K562 (cell line): ENCODE measurements around the gene LIX1. TPM values are rescaled to one million over a fixed set of nuclear protein-coding genes. Genes with fewer than 3 reads are reported as not detected.

Experiments
- ATAC-seq: fragments of 200-7000 bp; cut with Tn5 transposase; 3 replicates; pipeline ENCODE4 v1.9.1; 2020; ENCODE audit warnings: moderate library complexity
- BruUV-seq: library from RNA; stranded (reverse); fragments of 400-500 nt; replicated peaks from 2 replicates; lab custom pipeline; 2021; lab: Mats Ljungman, UMichigan
- CTCF ChIA-PET: fragments of 300-600 bp; formaldehyde crosslinking; extraction: SDS; loops from one replicate; lab custom pipeline; 2021; ENCODE audit warnings: low intra/inter-chr PET ratio; lab: Yijun Ruan, JAX
- POLR2A ChIA-PET: fragments of 300-600, 350-650 bp; sonication (Branson Sonifier 250); formaldehyde crosslinking; extraction: SDS; loops from one replicate; lab custom pipeline; 2021; ENCODE audit warnings: antibody characterized with exemption, inconsistent platforms; lab: Yijun Ruan, JAX
- DNase-seq, 4 experiments: peaks; one replicate each; pipeline versions ENCODE4 v3.0.0 to v3.0.0-alpha.2; 2011 to 2018; ENCODE audit warnings: low spot score in 3 of 4, mixed read lengths in 3 of 4; ENCODE audit errors: extremely low read depth in 1 of 4
- FAIRE-seq: peaks from 2 replicates; lab custom pipeline; 2011; peaks lifted over from hg19 to GRCh38; lab: Jason Lieb, UNC
- H2AFZ ChIP-seq: 2 replicates; pipeline ENCODE4 v1.6.0; 2011; ENCODE audit warnings: low read depth, low read length, control low read depth, inconsistent platforms
- H3K27ac ChIP-seq: fragments of 200-600 bp; 3 replicates; pipeline ENCODE4 v1.8.0; 2011; ENCODE audit warnings: low read depth, mild to moderate bottlenecking, control low read depth, inconsistent platforms, low read length, moderate library complexity, mixed read lengths; ENCODE audit errors: extremely low read depth
- H3K27me3 ChIP-seq, 2 experiments: fragments of 300-600 bp in 1 of 2; 2 replicates in 1 of 2; 3 replicates in 1 of 2; pipeline versions ENCODE4 v1.6.0 to v1.8.0; 2011; ENCODE audit warnings: inconsistent platforms in 2 of 2, low read length in 2 of 2, mild to moderate bottlenecking in 1 of 2, mixed read lengths in 1 of 2, moderate library complexity in 1 of 2; ENCODE audit not compliant: control insufficient read depth in 2 of 2, insufficient read depth in 2 of 2
- H3K36me3 ChIP-seq: fragments of 300-600 bp; 3 replicates; pipeline ENCODE4 v1.8.0; 2011; ENCODE audit warnings: mild to moderate bottlenecking, low read length, inconsistent platforms; ENCODE audit not compliant: control insufficient read depth, insufficient read depth
- H3K4me1 ChIP-seq, 2 experiments: fragments of 200-600 bp in 1 of 2; replicated peaks in 1 of 2; 2 replicates in 1 of 2; 3 replicates in 1 of 2; pipeline versions ENCODE4 v1.5.1 to v1.8.0; 2011; ENCODE audit warnings: inconsistent platforms in 2 of 2, low read length in 2 of 2, mild to moderate bottlenecking in 1 of 2, mixed read lengths in 1 of 2, moderate library complexity in 1 of 2; ENCODE audit not compliant: control insufficient read depth in 2 of 2, insufficient read depth in 2 of 2
- H3K4me2 ChIP-seq: 2 replicates; pipeline ENCODE4 v1.6.1; 2011; ENCODE audit warnings: low read length, control low read depth, inconsistent platforms, mixed read lengths; ENCODE audit not compliant: insufficient read depth
- H3K4me3 ChIP-seq: fragments of 200-600 bp; sonication (generic), shearing (Covaris generic); 2 replicates; pipeline ENCODE4 v1.5.1; 2016; ENCODE audit warnings: control low read depth, inconsistent platforms
- H3K79me2 ChIP-seq: fragments of 200-600 bp; 3 replicates; pipeline ENCODE4 v1.8.0; 2011; ENCODE audit warnings: low read length, inconsistent platforms; ENCODE audit not compliant: control insufficient read depth, insufficient read depth
- H3K9ac ChIP-seq, 2 experiments: 2 replicates each; pipeline versions ENCODE4 v1.6.0 to v1.6.1; 2011; ENCODE audit warnings: low read depth in 2 of 2, low read length in 2 of 2, control low read depth in 1 of 2, inconsistent platforms in 1 of 2, mild to moderate bottlenecking in 1 of 2, mixed read lengths in 1 of 2; ENCODE audit not compliant: insufficient read depth in 1 of 2
- H3K9me1 ChIP-seq: one replicate; pipeline ENCODE4 v1.6.0; 2011; ENCODE audit warnings: inconsistent platforms, mild to moderate bottlenecking, low read length, moderate library complexity; ENCODE audit not compliant: control insufficient read depth, insufficient read depth
- H3K9me3 ChIP-seq: replicated peaks from 2 replicates; pipeline ENCODE4 v1.5.1; 2011; ENCODE audit warnings: low read depth, low read length, inconsistent platforms; ENCODE audit not compliant: control insufficient read depth, insufficient read depth
- H4K20me1 ChIP-seq: replicated peaks from 2 replicates; pipeline ENCODE4 v1.6.1; 2011; ENCODE audit warnings: low read length, inconsistent platforms, mixed read lengths; ENCODE audit not compliant: control insufficient read depth, insufficient read depth
- ESRRA ChIP-seq: fragments of 450-650 bp; IDR thresholded peaks from 2 replicates; pipeline ENCODE4 v1.6.1; 2014; ENCODE audit warnings: low read depth, mild to moderate bottlenecking, moderate library complexity, borderline replicate concordance
- ESRRB ChIP-seq: fragments of 250-450 bp; sonication (Bioruptor Pico); IDR thresholded peaks from 2 replicates; pipeline ENCODE4 v1.5.0; 2020; ENCODE audit warnings: mild to moderate bottlenecking, moderate library complexity, borderline replicate concordance
- HSF4 ChIP-seq: fragments of 250-450 bp; sonication (Bioruptor Pico); IDR thresholded peaks from 2 replicates; pipeline ENCODE4 v2.1.2; 2022; ENCODE audit warnings: mild to moderate bottlenecking, moderate library complexity, borderline replicate concordance
- IFI16 ChIP-seq: fragments of 250-450 bp; sonication (Bioruptor Pico); IDR thresholded peaks from 2 replicates; pipeline ENCODE4 v2.1.2; 2022; ENCODE audit warnings: mild to moderate bottlenecking, inconsistent platforms
- NUFIP1 ChIP-seq: fragments of 450-650 bp; IDR thresholded peaks from 2 replicates; pipeline ENCODE4 v1.6.1; 2018; ENCODE audit not compliant: partially characterized antibody
- PML ChIP-seq: IDR thresholded peaks from 2 replicates; pipeline ENCODE4 v1.6.1; 2012; ENCODE audit warnings: low read length, inconsistent platforms
- ZNF41 ChIP-seq: fragments of 250-450 bp; sonication (Bioruptor Pico); conservative IDR thresholded peaks from 2 replicates; pipeline ENCODE4 v1.4.0; 2020; ENCODE audit warnings: mild to moderate bottlenecking
- WGBS: fragments of 100-300 bp; shearing (Covaris generic); methylation state at CpG from one replicate; pipeline ENCODE4 v1.1.6; 2016; ENCODE audit warnings: low coverage, mixed read lengths; ENCODE audit not compliant: insufficient coverage; ENCODE audit errors: missing lambda C conversion rate; 5-methylcytosine and 5-hydroxymethylcytosine counted together
- in situ Hi-C: fragments of 300-500 bp; cut with MboI; formaldehyde crosslinking; loops from 4 replicates; pipeline ENCODE4 v1.15.0; 2018; ENCODE audit warnings: inconsistent platforms, mixed read lengths
- intact Hi-C: fragments of 100-400 bp; cut with micrococcal nuclease; formaldehyde crosslinking; loops from 2 replicates; pipeline ENCODE4 v1.14.2; 2022
- polyA plus RNA-seq, 8 experiments: library from polyadenylated mRNA; depleted of rRNA in 4 of 8; stranded (reverse) in 5 of 8; unstranded in 3 of 8; fragments of >200 nt; fragmentation: Nextera tagmentation in 2 of 8; fragmentation: Illumina TruSeq in 1 of 8; extraction: Ambion mirVana in 2 of 8; extraction: Trizol in 1 of 8; gene quantifications; 2 replicates each; pipeline versions ENCODE4 v1.2.1 to v1.2.3, GENCODE V29; 2011 to 2014; ENCODE audit warnings: inconsistent platforms in 1 of 8, missing spikeins in 1 of 8
- total RNA-seq, 7 experiments: library from RNA; depleted of rRNA in 6 of 7; stranded (reverse); fragments of >200 nt in 6 of 7; fragmentation: Illumina TruSeq in 2 of 7; extraction: Trizol in 2 of 7; gene quantifications; 2 replicates each; pipeline versions ENCODE4 v1.2.1 to v1.2.3, GENCODE V29; 2011 to 2021; ENCODE audit warnings: low replicate concordance in 1 of 7
- TF ChIP-seq, protein P1 (sequence below): fragments of 200-800 bp; sonication (Bioruptor generic); IDR thresholded peaks from 2 replicates; pipeline ENCODE4 v1.6.1; 2017; ENCODE audit warnings: missing genetic modification characterization, missing compliant biosample characterization

The LIX1 gene
- total and polyA plus RNA-seq, 9 of the 15 experiments (the other 6 are each of a cell fraction or from before 2014, with no cell fraction given) = 0.01 to 0.18 TPM; not detected in 7

DNA sequence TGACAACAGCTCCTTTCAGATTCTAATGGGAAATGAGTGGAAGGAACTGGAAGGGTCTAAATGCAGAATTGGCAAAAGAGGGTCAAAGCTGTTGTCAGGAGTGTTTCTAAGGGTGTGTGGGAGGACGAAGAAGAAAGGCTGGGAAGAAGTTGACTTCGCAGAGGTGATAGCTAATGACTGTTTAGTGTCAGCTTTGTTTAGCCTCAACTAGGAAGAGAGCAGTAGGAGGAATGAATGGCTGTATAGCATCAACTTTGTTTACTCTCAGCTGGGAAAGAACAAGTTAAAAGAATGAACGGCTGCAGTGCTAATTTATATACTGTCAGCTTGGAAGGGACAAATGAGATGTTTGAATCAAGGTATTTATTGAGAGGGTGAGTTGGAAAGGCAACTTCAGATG lies 5.9 kb upstream of the LIX1 start:
- FAIRE-seq = peak; percentile 6
- intact Hi-C loops = no loop called here
- H3K36me3 ChIP-seq = no peaks in the 10 kb centered on the region
- H3K79me2 ChIP-seq = no peaks in the 10 kb centered on the region
- no peaks in the 10 kb centered on the region for H3K9me1 ChIP-seq
- H3K9ac ChIP-seq = no peak overlapping the region
- no peak for TF ChIP-seq ESRRB (CRISPR knock-in tag)
- no peak for TF ChIP-seq NUFIP1
- TF ChIP-seq PML = no peak
- no peak for TF ChIP-seq ESRRA
- no peak for TF ChIP-seq IFI16 (CRISPR knock-in tag)
- TF ChIP-seq ZNF41 = no peak
- TF ChIP-seq, protein P1, sequence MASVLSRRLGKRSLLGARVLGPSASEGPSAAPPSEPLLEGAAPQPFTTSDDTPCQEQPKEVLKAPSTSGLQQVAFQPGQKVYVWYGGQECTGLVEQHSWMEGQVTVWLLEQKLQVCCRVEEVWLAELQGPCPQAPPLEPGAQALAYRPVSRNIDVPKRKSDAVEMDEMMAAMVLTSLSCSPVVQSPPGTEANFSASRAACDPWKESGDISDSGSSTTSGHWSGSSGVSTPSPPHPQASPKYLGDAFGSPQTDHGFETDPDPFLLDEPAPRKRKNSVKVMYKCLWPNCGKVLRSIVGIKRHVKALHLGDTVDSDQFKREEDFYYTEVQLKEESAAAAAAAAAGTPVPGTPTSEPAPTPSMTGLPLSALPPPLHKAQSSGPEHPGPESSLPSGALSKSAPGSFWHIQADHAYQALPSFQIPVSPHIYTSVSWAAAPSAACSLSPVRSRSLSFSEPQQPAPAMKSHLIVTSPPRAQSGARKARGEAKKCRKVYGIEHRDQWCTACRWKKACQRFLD (CRISPR knock-in tag) = no peak
- TF ChIP-seq HSF4 = no peak
- POLR2A ChIA-PET = interaction anchor here (1.0 to 1.2 kb wide), 2 partner anchors 10 to 264 kb away, joined by 3 to 4 read pairs; no protein-coding TSS in a partner anchor
- WGBS = 31% methylated on average over 3 of the region's 3 CpGs
- H3K4me2 ChIP-seq = no peak overlapping the region
- CTCF ChIA-PET = no interaction called here
- no peaks in the 10 kb centered on the region for H3K27me3 ChIP-seq
- H3K4me1 ChIP-seq = no peaks in the 10 kb centered on the region; a peak in 1 of 5 replicates
- H3K4me3 ChIP-seq = no peak overlapping the region
- no peaks in the 10 kb centered on the region for H3K9me3 ChIP-seq
- no peaks in the 10 kb centered on the region for H4K20me1 ChIP-seq
- in situ Hi-C loops = no loop called here
- no peak overlapping the region for H2AFZ ChIP-seq
- no peak for DNase-seq
- ATAC-seq = no peak; the same call in 1 of the 3 replicates
- BruUV-seq = no TSS peak
- H3K27ac ChIP-seq = no peak overlapping the region
